Progenitor cell of endocrine pancreas (in vitro differentiated cells): Measurements from ENCODE around the gene HECW1. TPM values are rescaled to one million over a fixed set of nuclear protein-coding genes. Genes with fewer than 3 reads are reported as not detected.

Experiments
- DNase-seq: peaks from one replicate; pipeline ENCODE4 v3.0.0; 2021; ENCODE audit warnings: low spot score; ENCODE audit not compliant: unreplicated experiment
- H3K27ac Mint-ChIP-seq: 2 replicates; pipeline ENCODE4 v1.8.0; 2021; ENCODE audit warnings: mild to moderate bottlenecking, moderate library complexity, mixed read lengths
- H3K27me3 Mint-ChIP-seq: 2 replicates; pipeline ENCODE4 v1.8.0; 2021; ENCODE audit warnings: mixed read lengths
- H3K36me3 Mint-ChIP-seq: 2 replicates; pipeline ENCODE4 v1.8.0; 2022; ENCODE audit warnings: mixed read lengths; ENCODE audit not compliant: insufficient read depth
- H3K4me1 Mint-ChIP-seq: 2 replicates; pipeline ENCODE4 v1.8.0; 2021; ENCODE audit warnings: low read depth, mixed read lengths
- H3K4me3 Mint-ChIP-seq: 2 replicates; pipeline ENCODE4 v1.8.0; 2021; ENCODE audit warnings: low read depth, mild to moderate bottlenecking, moderate library complexity, mixed read lengths
- H3K9me3 Mint-ChIP-seq: 2 replicates; pipeline ENCODE4 v1.8.0; 2021; ENCODE audit warnings: low read depth, mixed read lengths
- microRNA-seq: library from miRNA; unstranded; fragments of <30 nt; microRNA quantifications from one replicate; pipeline ENCODE4 v1.1.0, GENCODE V29; 2020; ENCODE audit warnings: borderline number of aligned reads; ENCODE audit not compliant: unreplicated experiment
- total RNA-seq: library from RNA; stranded (reverse); gene quantifications from 2 replicates; pipeline ENCODE4 v1.2.1, GENCODE V29; 2021
- TF ChIP-seq, protein P1 (sequence below): fragments of 200-600 bp; sonication (generic); IDR thresholded peaks from one replicate; pipeline ENCODE4 v1.5.0; 2021; ENCODE audit warnings: antibody characterized with exemption, mild to moderate bottlenecking; ENCODE audit not compliant: unreplicated experiment

HECW1 gene
- total RNA-seq, 1 donor from 2014 or later = 0.50 TPM

DNA sequence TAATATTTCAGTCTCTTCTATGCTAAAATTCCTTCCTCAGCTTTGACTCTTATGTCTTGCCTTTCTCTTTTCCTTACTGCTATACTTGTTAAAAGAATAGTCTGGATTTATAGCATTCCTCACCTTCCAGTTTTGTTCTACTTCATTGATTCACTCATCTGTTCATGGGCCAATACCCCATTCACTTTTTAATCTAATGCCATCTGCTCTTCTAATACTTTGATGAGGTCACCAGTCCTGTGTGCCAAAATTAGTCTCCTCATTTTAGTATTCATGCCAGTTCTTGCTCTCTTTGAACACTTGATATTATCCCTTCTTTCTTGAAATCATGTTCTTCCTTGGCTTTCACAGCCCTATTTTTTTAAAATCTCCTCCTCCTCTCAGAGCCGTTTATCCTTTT lies 489.8 kb downstream of the HECW1 start:
- peaks cover 8% of the 10 kb centered on the region for H3K9me3 Mint-ChIP-seq
- H3K36me3 Mint-ChIP-seq = peaks cover 13% of the 10 kb centered on the region
- no peak overlapping the region for H3K27ac Mint-ChIP-seq
- no peaks in the 10 kb centered on the region for H3K27me3 Mint-ChIP-seq
- no peak for DNase-seq
- no peak overlapping the region for H3K4me3 Mint-ChIP-seq
- TF ChIP-seq, protein P1, sequence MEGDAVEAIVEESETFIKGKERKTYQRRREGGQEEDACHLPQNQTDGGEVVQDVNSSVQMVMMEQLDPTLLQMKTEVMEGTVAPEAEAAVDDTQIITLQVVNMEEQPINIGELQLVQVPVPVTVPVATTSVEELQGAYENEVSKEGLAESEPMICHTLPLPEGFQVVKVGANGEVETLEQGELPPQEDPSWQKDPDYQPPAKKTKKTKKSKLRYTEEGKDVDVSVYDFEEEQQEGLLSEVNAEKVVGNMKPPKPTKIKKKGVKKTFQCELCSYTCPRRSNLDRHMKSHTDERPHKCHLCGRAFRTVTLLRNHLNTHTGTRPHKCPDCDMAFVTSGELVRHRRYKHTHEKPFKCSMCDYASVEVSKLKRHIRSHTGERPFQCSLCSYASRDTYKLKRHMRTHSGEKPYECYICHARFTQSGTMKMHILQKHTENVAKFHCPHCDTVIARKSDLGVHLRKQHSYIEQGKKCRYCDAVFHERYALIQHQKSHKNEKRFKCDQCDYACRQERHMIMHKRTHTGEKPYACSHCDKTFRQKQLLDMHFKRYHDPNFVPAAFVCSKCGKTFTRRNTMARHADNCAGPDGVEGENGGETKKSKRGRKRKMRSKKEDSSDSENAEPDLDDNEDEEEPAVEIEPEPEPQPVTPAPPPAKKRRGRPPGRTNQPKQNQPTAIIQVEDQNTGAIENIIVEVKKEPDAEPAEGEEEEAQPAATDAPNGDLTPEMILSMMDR = no peak
- no peaks in the 10 kb centered on the region for H3K4me1 Mint-ChIP-seq

DNA sequence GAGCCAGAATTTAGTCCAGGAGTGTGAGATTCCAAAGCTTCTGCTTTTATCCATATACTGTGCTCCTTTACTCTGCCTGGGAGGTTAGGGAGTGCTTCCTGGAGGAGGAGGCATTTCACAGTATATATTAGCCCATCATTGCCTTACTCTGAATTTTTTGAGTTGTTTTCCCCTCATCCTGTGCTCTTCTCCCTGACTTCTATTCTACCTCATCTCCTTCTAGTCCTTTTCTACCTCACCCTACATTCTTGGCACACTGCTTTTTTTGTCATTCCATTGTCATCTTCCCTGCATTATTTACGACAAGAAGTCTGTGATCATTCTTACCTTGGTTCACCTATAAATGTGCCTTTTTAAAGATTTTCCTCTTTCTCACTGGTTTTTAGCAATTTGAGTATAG lies 491.8 kb downstream of the HECW1 start:
- DNase-seq = no peak
- H3K4me3 Mint-ChIP-seq = no peak overlapping the region
- H3K36me3 Mint-ChIP-seq = peaks cover 18% of the 10 kb centered on the region
- no peak overlapping the region for H3K27ac Mint-ChIP-seq
- no peaks in the 10 kb centered on the region for H3K27me3 Mint-ChIP-seq
- TF ChIP-seq, protein P1 = no peak
- peaks cover 8% of the 10 kb centered on the region for H3K9me3 Mint-ChIP-seq
- no peaks in the 10 kb centered on the region for H3K4me1 Mint-ChIP-seq

DNA sequence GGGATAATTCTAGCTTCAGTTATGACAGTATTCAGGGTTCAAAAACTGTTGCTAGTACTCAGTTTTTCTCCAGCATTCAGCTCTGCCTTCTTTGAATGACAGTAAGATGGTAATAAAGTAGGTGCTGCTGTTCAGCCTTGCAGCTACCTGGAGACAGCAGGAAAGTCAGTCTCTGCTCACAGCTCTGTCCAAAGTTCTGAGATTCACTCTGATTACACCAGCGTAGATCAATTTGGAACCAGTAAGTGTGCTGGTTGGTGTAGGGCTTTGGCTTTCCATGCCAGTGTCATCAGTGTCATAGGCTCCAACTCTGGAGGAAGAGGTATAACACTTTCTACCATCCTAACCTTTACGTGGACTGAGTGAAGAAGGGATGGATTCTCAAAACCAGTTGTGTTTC lies 496.6 kb downstream of the HECW1 start:
- Mint-ChIP-seq H3K9me3 (peaks cover 8% of the 10 kb centered on the region), H3K27ac (no peak overlapping the region), H3K36me3 (peaks cover 33% of the 10 kb centered on the region), H3K4me1 (peaks cover 2% of the 10 kb centered on the region), H3K4me3 (no peak overlapping the region), H3K27me3 (no peaks in the 10 kb centered on the region)
- TF ChIP-seq, protein P1 = no peak
- no peak for DNase-seq

DNA sequence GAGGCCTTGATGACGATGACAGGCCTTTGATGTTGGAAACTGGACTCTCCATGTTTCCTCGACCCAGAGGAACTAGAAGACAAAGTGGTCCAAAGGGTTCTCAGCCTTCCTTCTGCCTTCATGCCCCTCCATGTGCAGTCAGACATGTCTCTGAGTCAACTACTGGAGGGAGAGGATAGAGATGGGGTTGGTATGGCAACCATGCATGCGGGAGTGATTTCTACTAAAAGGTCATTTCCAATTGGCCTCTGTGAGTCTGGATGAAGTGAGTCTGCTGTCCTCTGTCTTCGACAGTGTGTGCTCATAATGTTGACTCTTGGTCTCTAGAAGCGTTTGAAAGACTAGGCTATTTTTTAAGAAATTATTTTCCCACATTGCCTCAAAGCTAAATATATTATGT lies 499.7 kb downstream of the HECW1 start:
- Mint-ChIP-seq H3K4me1 (peaks cover 2% of the 10 kb centered on the region), H3K36me3 (peaks cover 23% of the 10 kb centered on the region), H3K4me3 (no peak overlapping the region)

DNA sequence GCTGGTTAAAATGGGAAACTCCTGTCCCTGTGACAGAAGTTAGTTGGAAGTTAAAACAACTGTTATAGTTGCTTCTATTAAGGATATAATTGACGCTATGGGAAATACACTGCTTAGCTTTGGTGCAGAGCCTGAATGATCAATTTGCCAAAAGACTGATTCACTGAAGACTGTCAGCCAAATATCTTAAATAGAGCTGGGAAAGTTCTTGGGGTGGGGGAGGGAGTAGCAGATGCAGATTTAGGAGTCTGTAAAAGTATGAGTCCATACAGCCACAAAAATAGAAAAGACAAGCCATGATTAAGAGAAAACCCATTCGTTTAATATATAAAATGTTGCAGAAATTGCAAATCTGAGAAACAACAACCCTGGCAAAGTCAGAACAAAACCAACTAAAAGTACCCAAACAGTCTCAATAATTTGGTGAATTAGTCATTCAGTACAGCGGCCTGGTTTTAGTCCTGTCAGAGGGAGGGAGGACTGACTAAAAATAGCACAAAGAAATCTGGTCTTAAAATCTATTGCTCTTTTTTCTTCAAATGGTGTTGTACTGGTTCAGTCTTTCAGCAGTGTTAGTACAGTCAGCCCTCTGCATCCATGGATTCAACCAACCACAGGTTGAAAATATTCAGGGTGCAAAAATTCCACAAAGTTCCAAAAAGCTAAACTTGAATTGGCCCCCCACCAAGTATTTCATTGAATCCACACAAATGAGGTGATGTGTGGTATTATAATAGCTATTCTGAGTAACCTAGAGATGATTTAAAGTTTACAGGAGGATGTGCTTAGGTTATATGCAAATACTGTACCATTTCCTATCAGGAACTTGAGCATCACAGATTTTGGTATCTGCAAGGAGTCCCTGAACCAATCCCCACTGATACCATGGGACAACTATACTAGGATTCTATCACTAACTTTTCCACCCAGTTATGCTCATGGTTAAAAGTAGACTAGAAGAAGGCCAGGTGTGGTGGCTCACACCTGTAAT lies 500.4 kb downstream of the HECW1 start:
- DNase-seq = no peak
- Mint-ChIP-seq H3K4me3 (no peak overlapping the region), H3K4me1 (peaks cover 2% of the 10 kb centered on the region), H3K27ac (no peak overlapping the region), H3K36me3 (peaks cover 23% of the 10 kb centered on the region), H3K27me3 (no peaks in the 10 kb centered on the region), H3K9me3 (no peaks in the 10 kb centered on the region)
- TF ChIP-seq, protein P1 = no peak

More for the DNA sequence above, 499.7 kb downstream of the HECW1 start:
- TF ChIP-seq, protein P1 = no peak
- Mint-ChIP-seq H3K9me3 (no peaks in the 10 kb centered on the region), H3K27ac (peak overlapping the region; percentile 25), H3K27me3 (no peaks in the 10 kb centered on the region)
- no peak for DNase-seq

Small RNAs within 50 kb of the gene (microRNA-seq; reads per million reads assigned to microRNA genes)
- not detected for gene MIR3943

Other genes starting within 250 kb of the HECW1 start
- gene C7orf25, start 200.6 kb upstream of the HECW1 start, total RNA-seq = 3.2 and 6.5 TPM in 2 replicates
- 99.9 and 102 TPM in 2 replicates for gene PSMA2, start 180.5 kb upstream of the HECW1 start, total RNA-seq
- gene MRPL32, start 180.3 kb upstream of the HECW1 start, total RNA-seq = 49.9 and 51.3 TPM in 2 replicates